HEK293 (cell line): Measurements from ENCODE around the gene PAMR1.

Source experiments
- CTCF ChIA-PET: fragments of 350-600 bp; formaldehyde crosslinking; extraction: SDS; loops from one replicate; lab custom pipeline; 2021; ENCODE audit warnings: antibody characterized with exemption; lab: Yijun Ruan, JAX
- POLR2A ChIA-PET: fragments of 300-600 bp; formaldehyde crosslinking; extraction: SDS; loops from one replicate; lab custom pipeline; 2020; ENCODE audit warnings: antibody characterized with exemption, inconsistent platforms; lab: Yijun Ruan, JAX
- H3K27ac ChIP-seq: fragments of 200-500 bp; sonication (Bioruptor generic); 2 replicates; pipeline ENCODE4 v1.5.1; 2014; ENCODE audit warnings: low read depth, low read length, control low read depth, inconsistent platforms; ENCODE audit errors: extremely low read depth
- H3K36me3 ChIP-seq, 2 experiments: fragments of 200-500 bp in 1 of 2; sonication (Bioruptor generic) in 1 of 2; 1 replicate in 1 of 2; 2 replicates in 1 of 2; pipeline ENCODE4 v1.5.1; 2014 to 2017; ENCODE audit warnings: inconsistent platforms in 2 of 2, low read length in 2 of 2; ENCODE audit not compliant: control insufficient read depth in 2 of 2, insufficient read depth in 1 of 2
- H3K4me1 ChIP-seq: fragments of 200-500 bp; sonication (Bioruptor generic); 2 replicates; pipeline ENCODE4 v1.5.1; 2014; ENCODE audit warnings: mild to moderate bottlenecking, low read length, inconsistent platforms; ENCODE audit not compliant: control insufficient read depth, insufficient read depth
- H3K4me3 ChIP-seq: 2 replicates; pipeline ENCODE4 v1.5.1; 2011; ENCODE audit warnings: low read depth, mild to moderate bottlenecking, control low read depth, low read length, moderate library complexity
- H3K9me3 ChIP-seq: fragments of 200-500 bp; sonication (Bioruptor generic); 2 replicates; pipeline ENCODE4 v1.5.1; 2014; ENCODE audit warnings: low read depth, low read length, inconsistent platforms; ENCODE audit not compliant: control insufficient read depth, insufficient read depth
- FEZF1 ChIP-seq: fragments of 450-650 bp; formaldehyde crosslinking; IDR thresholded peaks from 2 replicates; pipeline ENCODE4 v1.5.1; 2016; ENCODE audit warnings: missing biosample characterization, missing genetic modification characterization
- GFI1B ChIP-seq: fragments of 450-650 bp; formaldehyde crosslinking; IDR thresholded peaks from 2 replicates; pipeline ENCODE4 v1.5.1; 2016; ENCODE audit warnings: missing biosample characterization, missing genetic modification characterization
- OSR2 ChIP-seq: fragments of 450-650 bp; formaldehyde crosslinking; IDR thresholded peaks from 2 replicates; pipeline ENCODE4 v1.5.1; 2016; ENCODE audit warnings: missing biosample characterization, missing genetic modification characterization
- REPIN1 ChIP-seq: fragments of 450-650 bp; formaldehyde crosslinking; IDR thresholded peaks from 2 replicates; pipeline ENCODE4 v1.5.1; 2017; ENCODE audit warnings: missing biosample characterization, missing genetic modification characterization, low read depth
- SP3 ChIP-seq: fragments of 450-650 bp; formaldehyde crosslinking; IDR thresholded peaks from 2 replicates; pipeline ENCODE4 v1.5.1; 2016; ENCODE audit warnings: missing biosample characterization, missing genetic modification characterization
- SP7 ChIP-seq: fragments of 450-650 bp; formaldehyde crosslinking; IDR thresholded peaks from 2 replicates; pipeline ENCODE4 v1.5.1; 2016; ENCODE audit warnings: missing biosample characterization, missing genetic modification characterization
- TCF7L2 ChIP-seq: IDR thresholded peaks from 2 replicates; pipeline ENCODE4 v1.6.1; 2011; ENCODE audit warnings: low read depth, mild to moderate bottlenecking, inconsistent platforms, low read length, moderate library complexity, borderline replicate concordance
- ZBTB8A ChIP-seq: fragments of 450-650 bp; formaldehyde crosslinking; IDR thresholded peaks from 2 replicates; pipeline ENCODE4 v1.5.1; 2016; ENCODE audit warnings: missing biosample characterization, missing genetic modification characterization
- ZFHX2 ChIP-seq: fragments of 450-650 bp; formaldehyde crosslinking; conservative IDR thresholded peaks from 2 replicates; pipeline ENCODE4 v1.5.1; 2016; ENCODE audit warnings: missing biosample characterization, missing genetic modification characterization
- ZNF114 ChIP-seq: fragments of 450-650 bp; formaldehyde crosslinking; IDR thresholded peaks from 2 replicates; pipeline ENCODE4 v1.5.0; 2017; ENCODE audit warnings: missing biosample characterization, missing genetic modification characterization
- ZNF2 ChIP-seq: fragments of 450-650 bp; formaldehyde crosslinking; IDR thresholded peaks from 2 replicates; pipeline ENCODE4 v1.5.1; 2016; ENCODE audit warnings: missing biosample characterization, missing genetic modification characterization
- ZNF521 ChIP-seq: fragments of 450-650 bp; formaldehyde crosslinking; IDR thresholded peaks from 2 replicates; pipeline ENCODE4 v1.5.1; 2017; ENCODE audit warnings: missing biosample characterization, mild to moderate bottlenecking, missing genetic modification characterization
- ZNF623 ChIP-seq: fragments of 450-650 bp; formaldehyde crosslinking; IDR thresholded peaks from 2 replicates; pipeline ENCODE4 v1.5.1; 2016; ENCODE audit warnings: missing biosample characterization, missing genetic modification characterization
- ZNF629 ChIP-seq: fragments of 450-650 bp; formaldehyde crosslinking; IDR thresholded peaks from 2 replicates; pipeline ENCODE4 v1.5.1; 2017; ENCODE audit warnings: missing biosample characterization, missing genetic modification characterization
- TF ChIP-seq, protein P1 (sequence below): fragments of 450-650 bp; formaldehyde crosslinking; IDR thresholded peaks from 2 replicates; pipeline ENCODE4 v1.5.1; 2017; ENCODE audit warnings: missing biosample characterization, missing genetic modification characterization
- TF ChIP-seq, protein P2 (sequence below): sonication (generic); formaldehyde crosslinking; IDR thresholded peaks from 2 replicates; pipeline ENCODE4 v1.8.1; 2022; ENCODE audit warnings: mild to moderate bottlenecking, moderate library complexity, missing genetic modification reagents
- TF ChIP-seq, protein P3 (sequence below): fragments of 450-650 bp; formaldehyde crosslinking; IDR thresholded peaks from 2 replicates; pipeline ENCODE4 v1.5.1; 2017; ENCODE audit warnings: missing biosample characterization, missing genetic modification characterization

The PAMR1 gene

DNA sequence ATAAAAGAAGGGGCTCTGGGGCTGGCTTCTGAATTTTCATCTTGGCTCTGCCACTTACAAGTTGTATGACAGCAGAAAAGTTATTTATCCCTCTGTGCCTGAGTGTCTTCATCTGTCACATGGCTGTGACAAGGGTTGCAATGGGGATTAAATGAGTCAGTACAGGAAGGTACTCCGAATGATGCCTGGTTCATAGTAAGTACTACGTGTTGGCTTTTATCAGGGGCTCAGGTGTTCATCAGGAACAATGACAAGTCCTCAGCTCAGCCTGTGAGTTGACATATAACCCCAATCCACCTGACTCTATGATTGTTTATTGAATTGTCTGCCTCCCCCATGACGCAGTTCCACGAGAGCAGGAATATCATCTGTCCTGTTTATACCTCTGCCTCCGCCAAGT, 45.7 kb downstream of the PAMR1 start:
- no peaks in the 10 kb centered on the region for H3K36me3 ChIP-seq
- H3K27ac ChIP-seq, result no peak overlapping the region
- no peaks in the 10 kb centered on the region for H3K9me3 ChIP-seq
- CTCF ChIA-PET, result no interaction called here
- POLR2A ChIA-PET, result no interaction called here
- no peaks in the 10 kb centered on the region for H3K4me1 ChIP-seq
- TF ChIP-seq ZBTB8A, result no peak
- no peak for TF ChIP-seq TCF7L2
- TF ChIP-seq, protein P1, sequence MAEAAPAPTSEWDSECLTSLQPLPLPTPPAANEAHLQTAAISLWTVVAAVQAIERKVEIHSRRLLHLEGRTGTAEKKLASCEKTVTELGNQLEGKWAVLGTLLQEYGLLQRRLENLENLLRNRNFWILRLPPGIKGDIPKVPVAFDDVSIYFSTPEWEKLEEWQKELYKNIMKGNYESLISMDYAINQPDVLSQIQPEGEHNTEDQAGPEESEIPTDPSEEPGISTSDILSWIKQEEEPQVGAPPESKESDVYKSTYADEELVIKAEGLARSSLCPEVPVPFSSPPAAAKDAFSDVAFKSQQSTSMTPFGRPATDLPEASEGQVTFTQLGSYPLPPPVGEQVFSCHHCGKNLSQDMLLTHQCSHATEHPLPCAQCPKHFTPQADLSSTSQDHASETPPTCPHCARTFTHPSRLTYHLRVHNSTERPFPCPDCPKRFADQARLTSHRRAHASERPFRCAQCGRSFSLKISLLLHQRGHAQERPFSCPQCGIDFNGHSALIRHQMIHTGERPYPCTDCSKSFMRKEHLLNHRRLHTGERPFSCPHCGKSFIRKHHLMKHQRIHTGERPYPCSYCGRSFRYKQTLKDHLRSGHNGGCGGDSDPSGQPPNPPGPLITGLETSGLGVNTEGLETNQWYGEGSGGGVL, result no peak
- H3K4me3 ChIP-seq, result no peak overlapping the region

DNA sequence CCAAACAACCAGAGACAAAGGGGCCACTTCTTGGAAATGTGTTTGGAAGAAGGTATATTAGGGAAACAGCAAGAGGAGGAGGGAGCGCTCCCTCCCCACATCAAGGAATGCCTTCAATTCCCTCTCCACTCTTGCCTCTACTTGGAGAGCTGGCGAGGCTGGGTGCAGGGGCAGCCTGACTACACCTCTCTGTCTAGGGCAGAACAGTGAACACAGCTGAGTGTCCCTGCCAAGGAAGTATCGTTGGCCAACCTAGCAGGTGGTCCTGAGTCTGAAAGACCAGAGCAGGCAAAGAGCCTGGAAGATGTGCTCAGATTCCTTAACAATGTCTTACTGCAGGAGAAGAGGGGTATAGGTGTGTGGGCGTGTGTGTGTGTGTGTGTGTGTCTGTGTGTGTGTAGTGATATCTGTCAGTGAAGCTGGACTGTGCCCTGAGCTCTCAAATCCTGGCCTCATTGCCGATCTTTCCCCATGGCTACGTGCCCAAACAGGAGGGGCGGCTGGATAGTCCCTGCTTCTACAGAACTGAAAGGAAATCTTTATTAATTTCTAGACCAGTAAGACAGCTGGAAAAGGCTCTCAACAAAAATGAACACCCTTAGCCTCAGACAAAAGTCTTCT, 46.8 kb downstream of the PAMR1 start:
- ChIA-PET POLR2A (no interaction called here), CTCF (interaction anchor here (0.7 kb wide), 1 partner anchor 328 kb away, joined by 3 read pairs; no protein-coding TSS in a partner anchor)
- Histone ChIP-seq H3K27ac (no peak overlapping the region), H3K9me3 (no peaks in the 10 kb centered on the region), H3K4me1 (no peaks in the 10 kb centered on the region), H3K36me3 (no peaks in the 10 kb centered on the region), H3K4me3 (no peak overlapping the region)
- no peak for TF ChIP-seq FEZF1
- TF ChIP-seq, protein P2, sequence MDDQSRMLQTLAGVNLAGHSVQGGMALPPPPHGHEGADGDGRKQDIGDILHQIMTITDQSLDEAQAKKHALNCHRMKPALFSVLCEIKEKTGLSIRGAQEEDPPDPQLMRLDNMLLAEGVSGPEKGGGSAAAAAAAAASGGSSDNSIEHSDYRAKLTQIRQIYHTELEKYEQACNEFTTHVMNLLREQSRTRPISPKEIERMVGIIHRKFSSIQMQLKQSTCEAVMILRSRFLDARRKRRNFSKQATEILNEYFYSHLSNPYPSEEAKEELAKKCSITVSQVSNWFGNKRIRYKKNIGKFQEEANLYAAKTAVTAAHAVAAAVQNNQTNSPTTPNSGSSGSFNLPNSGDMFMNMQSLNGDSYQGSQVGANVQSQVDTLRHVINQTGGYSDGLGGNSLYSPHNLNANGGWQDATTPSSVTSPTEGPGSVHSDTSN (CRISPR knock-in tag), result no peak
- no peak for TF ChIP-seq ZNF629 (tag by site-specific recombination)
- TF ChIP-seq ZFHX2 (tag by site-specific recombination), result peak; percentile 74
- TF ChIP-seq ZNF114 (tag by site-specific recombination), result no peak

DNA sequence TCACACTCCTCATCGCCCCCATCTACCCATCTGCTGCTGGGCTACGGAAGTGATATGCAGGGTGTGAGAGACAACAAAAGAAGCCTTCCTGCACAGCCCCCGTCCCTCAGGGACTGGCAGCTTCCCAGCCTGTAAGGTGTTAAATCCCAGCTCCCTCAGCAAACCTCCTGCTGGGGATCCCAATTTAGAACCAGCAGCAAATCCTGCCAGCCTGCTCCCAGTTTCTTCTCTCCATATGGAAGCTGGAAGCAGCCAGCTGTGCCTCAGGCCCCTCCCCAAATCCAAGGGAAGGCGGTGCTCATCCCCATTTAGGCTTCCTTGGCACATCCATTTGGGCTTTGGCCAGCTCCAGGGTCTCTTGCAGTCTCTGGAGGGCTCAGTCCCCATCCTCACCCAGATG, 47.5 kb downstream of the PAMR1 start:
- Histone ChIP-seq H3K36me3 (no peaks in the 10 kb centered on the region), H3K4me1 (no peaks in the 10 kb centered on the region), H3K9me3 (no peaks in the 10 kb centered on the region), H3K4me3 (no peak overlapping the region), H3K27ac (no peak overlapping the region)
- TF ChIP-seq GFI1B (tag by site-specific recombination) (no peak), SP3 (tag by site-specific recombination) (no peak), SP7 (tag by site-specific recombination) (no peak), ZNF623 (tag by site-specific recombination) (no peak), ZNF521 (tag by site-specific recombination) (no peak), ZNF2 (no peak), OSR2 (no peak), REPIN1 (tag by site-specific recombination) (no peak)
- TF ChIP-seq, protein P3, sequence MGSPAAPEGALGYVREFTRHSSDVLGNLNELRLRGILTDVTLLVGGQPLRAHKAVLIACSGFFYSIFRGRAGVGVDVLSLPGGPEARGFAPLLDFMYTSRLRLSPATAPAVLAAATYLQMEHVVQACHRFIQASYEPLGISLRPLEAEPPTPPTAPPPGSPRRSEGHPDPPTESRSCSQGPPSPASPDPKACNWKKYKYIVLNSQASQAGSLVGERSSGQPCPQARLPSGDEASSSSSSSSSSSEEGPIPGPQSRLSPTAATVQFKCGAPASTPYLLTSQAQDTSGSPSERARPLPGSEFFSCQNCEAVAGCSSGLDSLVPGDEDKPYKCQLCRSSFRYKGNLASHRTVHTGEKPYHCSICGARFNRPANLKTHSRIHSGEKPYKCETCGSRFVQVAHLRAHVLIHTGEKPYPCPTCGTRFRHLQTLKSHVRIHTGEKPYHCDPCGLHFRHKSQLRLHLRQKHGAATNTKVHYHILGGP (tag by site-specific recombination), result no peak
- CTCF ChIA-PET, result interaction anchor here (0.7 kb wide), 1 partner anchor 10 kb away, joined by 4 read pairs; no protein-coding TSS in a partner anchor
- POLR2A ChIA-PET, result no interaction called here
